Right lung (tissue), 5 donors: Measurements from ENCODE around the gene RAB24. TPM values are rescaled to one million over a fixed set of nuclear protein-coding genes. Genes with fewer than 3 reads are reported as not detected.

ENCODE experiments used
- polyA plus RNA-seq, 5 donors: library from polyadenylated mRNA; unstranded; fragments of 120-200 nt; gene quantifications; one replicate each; pipeline versions ENCODE4 v1.2.1 to v1.2.3, GENCODE V29; 2013; ENCODE audit warnings: inconsistent platforms in 1 of 5, low replicate concordance in 1 of 5; ENCODE audit not compliant: insufficient read length in 5 of 5, insufficient read depth in 1 of 5

Gene RAB24
- polyA plus RNA-seq, 5 donors = 21.0 to 44.5 (median 27.0) TPM

Other genes starting within 250 kb of the RAB24 start
- gene FGFR4, start 216.8 kb downstream of the RAB24 start, polyA plus RNA-seq = 100 to 1,000 TPM; 135 to 342 (median 218) TPM
- gene NSD1, start 169.9 kb downstream of the RAB24 start, polyA plus RNA-seq = 10 to 100 TPM; 37.8 to 54.0 (median 44.0) TPM
- gene PRELID1, start 80 bp upstream of the RAB24 start, polyA plus RNA-seq = 100 to 1,000 TPM in 1 of 5 donors, 10 to 100 TPM in 4; 75.9 to 128 (median 93.9) TPM
- 10 to 100 TPM; 16.7 to 39.9 (median 30.3) TPM for gene MXD3, start 8.2 kb upstream of the RAB24 start, polyA plus RNA-seq
- 100 to 1,000 TPM in 4 of 5 donors, 10 to 100 TPM in 1; 85.2 to 137 (median 105) TPM for gene LMAN2, start 47.9 kb upstream of the RAB24 start, polyA plus RNA-seq
- gene RGS14, start 54.2 kb upstream of the RAB24 start, polyA plus RNA-seq = 10 to 100 TPM in 1 of 5 donors, 1 to 10 TPM in 4; 3.6 to 14.0 (median 8.5) TPM
- gene SLC34A1, start 80.7 kb upstream of the RAB24 start, polyA plus RNA-seq = under 1 TPM in 1 of 5 donors, not detected in 4; 0.51 TPM
- gene PFN3, start 96.9 kb upstream of the RAB24 start, polyA plus RNA-seq = not detected
- under 1 TPM in 4 of 5 donors, not detected in 1; 0.09 to 0.40 (median 0.17) TPM for gene F12, start 105.8 kb upstream of the RAB24 start, polyA plus RNA-seq
- 10 to 100 TPM; 14.8 to 27.7 (median 17.7) TPM for gene GRK6, start 123.0 kb upstream of the RAB24 start, polyA plus RNA-seq
- gene PRR7, start 143.1 kb upstream of the RAB24 start, polyA plus RNA-seq = 1 to 10 TPM in 1 of 5 donors, under 1 TPM in 4; 0.39 to 2.5 (median 0.63) TPM
- gene DBN1, start 169.9 kb upstream of the RAB24 start, polyA plus RNA-seq = 100 to 1,000 TPM; 121 to 218 (median 139) TPM
- 100 to 1,000 TPM in 1 of 5 donors, 10 to 100 TPM in 4; 55.0 to 128 (median 85.9) TPM for gene PDLIM7, start 193.9 kb upstream of the RAB24 start, polyA plus RNA-seq
- gene DOK3, start 206.1 kb upstream of the RAB24 start, polyA plus RNA-seq = 1 to 10 TPM; 5.6 to 6.6 (median 6.4) TPM
- gene DDX41, start 213.2 kb upstream of the RAB24 start, polyA plus RNA-seq = 100 to 1,000 TPM in 1 of 5 donors, 10 to 100 TPM in 4; 74.4 to 104 (median 84.1) TPM